PC-9 (cell line): Measurements from ENCODE around the gene FGF12.

ENCODE experiments used
- EZH2 ChIP-seq: fragments of 200-600 bp; sonication (generic); IDR thresholded peaks from 2 replicates; pipeline ENCODE4 v1.8.0; 2017; ENCODE audit warnings: antibody characterized with exemption, low read depth
- TF ChIP-seq, protein P1 (sequence below): fragments of 200-600 bp; sonication (generic); conservative IDR thresholded peaks from 2 replicates; pipeline ENCODE4 v1.6.1; 2017; ENCODE audit warnings: mixed run types, antibody characterized with exemption, mild to moderate bottlenecking, moderate library complexity

- TF ChIP-seq, protein P1, sequence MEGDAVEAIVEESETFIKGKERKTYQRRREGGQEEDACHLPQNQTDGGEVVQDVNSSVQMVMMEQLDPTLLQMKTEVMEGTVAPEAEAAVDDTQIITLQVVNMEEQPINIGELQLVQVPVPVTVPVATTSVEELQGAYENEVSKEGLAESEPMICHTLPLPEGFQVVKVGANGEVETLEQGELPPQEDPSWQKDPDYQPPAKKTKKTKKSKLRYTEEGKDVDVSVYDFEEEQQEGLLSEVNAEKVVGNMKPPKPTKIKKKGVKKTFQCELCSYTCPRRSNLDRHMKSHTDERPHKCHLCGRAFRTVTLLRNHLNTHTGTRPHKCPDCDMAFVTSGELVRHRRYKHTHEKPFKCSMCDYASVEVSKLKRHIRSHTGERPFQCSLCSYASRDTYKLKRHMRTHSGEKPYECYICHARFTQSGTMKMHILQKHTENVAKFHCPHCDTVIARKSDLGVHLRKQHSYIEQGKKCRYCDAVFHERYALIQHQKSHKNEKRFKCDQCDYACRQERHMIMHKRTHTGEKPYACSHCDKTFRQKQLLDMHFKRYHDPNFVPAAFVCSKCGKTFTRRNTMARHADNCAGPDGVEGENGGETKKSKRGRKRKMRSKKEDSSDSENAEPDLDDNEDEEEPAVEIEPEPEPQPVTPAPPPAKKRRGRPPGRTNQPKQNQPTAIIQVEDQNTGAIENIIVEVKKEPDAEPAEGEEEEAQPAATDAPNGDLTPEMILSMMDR: no peak
- TF ChIP-seq EZH2: no peak
These were observed 598.4 kb downstream of the FGF12 start for GRCh38 chr3:192128922-192129321.
